Left cardiac atrium (tissue), 2 donors: ENCODE data around the gene CTNNA3. TPM values are rescaled to one million over a fixed set of nuclear protein-coding genes. Genes with fewer than 3 reads are reported as not detected.

ENCODE experiments used
- microRNA-seq, 2 donors: library from miRNA; unstranded; fragments of <30 nt; microRNA quantifications; one replicate each; pipeline ENCODE4 v1.2.0, GENCODE V29; 2020
- total RNA-seq, 2 donors: library from RNA; stranded (reverse); fragmentation: NEBNext Ultra II Directional; extraction: Animal tissue kit (Norgen Biotek cat#: 25700); gene quantifications; one replicate each; pipeline ENCODE4 v1.2.1, GENCODE V29; 2021
- donor health status: DM: no; HTN: yes; CAD: no; lungs with severe emphysema.
- donor health status: DM: yes; HTN: yes; CAD: no.

The CTNNA3 gene
- total RNA-seq, 2 donors from 2014 or later, result 42.3 to 48.7 TPM

Small RNA genes within 50 kb of the gene (microRNA-seq; reads per million reads assigned to microRNA genes)
- gene MIR7151, result 1.6 to 3.0 reads per million in 2 donors

Other genes with a start within 250 kb of the CTNNA3 start
- 1 to 10 TPM; 3.6 to 3.7 TPM for gene DNAJC12, start 142.0 kb upstream of the CTNNA3 start, total RNA-seq
- gene SIRT1, start 188.5 kb upstream of the CTNNA3 start, total RNA-seq, result 10 to 100 TPM; 14.1 to 14.8 TPM